Natural killer cell (primary cell): ENCODE data around the gene XYLT2. TPM values are rescaled to one million over a fixed set of nuclear protein-coding genes. Genes with fewer than 3 reads are reported as not detected.
A peak's percentile ranks its signal among the peaks of the same experiment; 100 is the strongest.

Experiments used
- ATAC-seq, 3 donors: fragments of 150-1000 bp in 2 of 3; fragments of 200-7000 bp in 1 of 3; cut with Tn5 transposase; 1 replicate in 1 of 3; 2 replicates in 2 of 3; pipeline ENCODE4 v1.10.0; 2021; ENCODE audit warnings: mild to moderate bottlenecking in 2 of 3, moderate library complexity in 2 of 3
- DNase-seq, 2 donors: peaks; one replicate each; pipeline versions ENCODE4 v3.0.0 to v3.0.0-alpha.2; 2013 to 2021; ENCODE audit warnings: mixed read lengths in 1 of 2
- H3K27ac ChIP-seq: one replicate; pipeline ENCODE4 v1.5.1; 2013; ENCODE audit warnings: mild to moderate bottlenecking, low read length
- H3K27me3 ChIP-seq: one replicate; pipeline ENCODE4 v1.6.1; 2013; ENCODE audit warnings: low read length; ENCODE audit not compliant: control insufficient read depth, insufficient read depth
- H3K36me3 ChIP-seq: one replicate; pipeline ENCODE4 v1.6.1; 2013; ENCODE audit warnings: low read length; ENCODE audit not compliant: control insufficient read depth, insufficient read depth
- H3K4me1 ChIP-seq: one replicate; pipeline ENCODE4 v1.6.1; 2013; ENCODE audit warnings: low read length; ENCODE audit not compliant: control insufficient read depth, insufficient read depth
- H3K4me3 ChIP-seq: one replicate; pipeline ENCODE4 v1.5.1; 2013; ENCODE audit warnings: low read length
- H3K9me3 ChIP-seq: one replicate; pipeline ENCODE4 v1.6.1; 2013; ENCODE audit warnings: low read length; ENCODE audit not compliant: control insufficient read depth, insufficient read depth
- H3K27ac Mint-ChIP-seq, 2 donors: one replicate each; pipeline ENCODE4 v1.8.0; 2022; ENCODE audit warnings: mild to moderate bottlenecking in 2 of 2, mixed read lengths in 2 of 2, moderate library complexity in 1 of 2
- H3K27me3 Mint-ChIP-seq, 2 donors: one replicate each; pipeline ENCODE4 v1.8.0; 2022; ENCODE audit warnings: low read depth in 2 of 2, mixed read lengths in 2 of 2
- H3K36me3 Mint-ChIP-seq: one replicate; pipeline ENCODE4 v1.8.0; 2022; ENCODE audit warnings: mixed read lengths
- H3K4me1 Mint-ChIP-seq, 2 donors: one replicate each; pipeline ENCODE4 v1.8.0; 2022; ENCODE audit warnings: mixed read lengths in 2 of 2
- H3K4me3 Mint-ChIP-seq: one replicate; pipeline ENCODE4 v1.8.0; 2022; ENCODE audit warnings: mild to moderate bottlenecking, moderate library complexity, mixed read lengths
- H3K9me3 Mint-ChIP-seq, 2 donors: one replicate each; pipeline ENCODE4 v1.8.0; 2022; ENCODE audit warnings: mixed read lengths in 2 of 2
- WGBS: methylation state at CpG from one replicate; pipeline ENCODE4 v1.1.7; 2013; ENCODE audit warnings: missing lambda C conversion rate; ENCODE audit not compliant: insufficient coverage; 5-methylcytosine and 5-hydroxymethylcytosine counted together
- intact Hi-C: fragments of 100-400 bp; cut with micrococcal nuclease; formaldehyde crosslinking; loops from one replicate; pipeline ENCODE4 v1.14.2; 2022
- total RNA-seq, 4 donors: library from RNA; stranded (reverse); fragments of 120-200 nt in 1 of 4; gene quantifications; one replicate each; pipeline versions ENCODE4 v1.2.3 to v1.2.4, GENCODE V29; 2013 to 2022
- TF ChIP-seq, protein P1 (sequence below): fragments of 200-600 bp; IDR thresholded peaks from one replicate; pipeline ENCODE4 v1.8.0; 2022; ENCODE audit warnings: antibody characterized with exemption

The XYLT2 gene
- total RNA-seq, 3 donors from 2014 or later (not counting 1 experiment from before 2014, with no cell fraction given) = 16.3 to 25.4 (median 18.6) TPM

DNA sequence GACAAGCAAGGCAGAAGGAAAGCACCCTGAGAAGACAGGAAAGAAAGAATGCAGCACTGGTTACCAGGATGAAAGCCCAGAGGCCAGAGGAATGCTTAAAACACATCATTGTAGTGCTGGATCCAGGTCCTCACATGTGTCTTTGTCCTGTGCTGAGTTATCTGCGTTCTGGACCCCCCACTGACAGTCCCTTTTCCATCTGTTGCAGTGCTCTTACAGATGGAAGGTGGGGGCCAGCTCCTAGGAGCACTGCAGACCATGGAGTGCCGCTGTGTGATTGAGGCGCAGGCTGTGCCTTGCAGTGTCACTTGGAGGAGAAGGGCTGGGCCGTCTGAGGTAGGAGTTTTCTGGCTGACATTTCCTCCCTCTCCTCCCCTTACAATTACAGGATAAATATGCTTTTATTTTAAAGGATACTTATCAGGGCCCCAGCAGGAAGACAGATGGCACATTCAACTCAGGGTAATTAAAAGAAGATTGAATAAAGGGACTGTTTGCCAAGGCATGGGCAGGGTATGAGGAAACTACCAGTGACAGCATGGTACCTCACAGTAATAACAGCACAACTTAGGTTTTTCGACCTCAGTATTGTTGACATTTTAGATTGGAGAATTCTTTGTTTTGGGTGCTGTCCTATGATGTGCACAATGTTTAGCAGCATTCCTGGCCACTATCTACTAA is 30.1 kb downstream of the XYLT2 start:
- Histone ChIP-seq H3K27ac (no peak overlapping the region), H3K4me1 (peaks cover 15% of the 10 kb centered on the region), H3K4me3 (no peak overlapping the region), H3K27me3 (no peaks in the 10 kb centered on the region), H3K9me3 (no peaks in the 10 kb centered on the region), H3K36me3 (peaks cover 9% of the 10 kb centered on the region)
- H3K27me3 Mint-ChIP-seq = no peaks in the 10 kb centered on the region
- TF ChIP-seq, protein P1, sequence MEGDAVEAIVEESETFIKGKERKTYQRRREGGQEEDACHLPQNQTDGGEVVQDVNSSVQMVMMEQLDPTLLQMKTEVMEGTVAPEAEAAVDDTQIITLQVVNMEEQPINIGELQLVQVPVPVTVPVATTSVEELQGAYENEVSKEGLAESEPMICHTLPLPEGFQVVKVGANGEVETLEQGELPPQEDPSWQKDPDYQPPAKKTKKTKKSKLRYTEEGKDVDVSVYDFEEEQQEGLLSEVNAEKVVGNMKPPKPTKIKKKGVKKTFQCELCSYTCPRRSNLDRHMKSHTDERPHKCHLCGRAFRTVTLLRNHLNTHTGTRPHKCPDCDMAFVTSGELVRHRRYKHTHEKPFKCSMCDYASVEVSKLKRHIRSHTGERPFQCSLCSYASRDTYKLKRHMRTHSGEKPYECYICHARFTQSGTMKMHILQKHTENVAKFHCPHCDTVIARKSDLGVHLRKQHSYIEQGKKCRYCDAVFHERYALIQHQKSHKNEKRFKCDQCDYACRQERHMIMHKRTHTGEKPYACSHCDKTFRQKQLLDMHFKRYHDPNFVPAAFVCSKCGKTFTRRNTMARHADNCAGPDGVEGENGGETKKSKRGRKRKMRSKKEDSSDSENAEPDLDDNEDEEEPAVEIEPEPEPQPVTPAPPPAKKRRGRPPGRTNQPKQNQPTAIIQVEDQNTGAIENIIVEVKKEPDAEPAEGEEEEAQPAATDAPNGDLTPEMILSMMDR = no peak
- no peak for DNase-seq
- no peaks in the 10 kb centered on the region for H3K36me3 Mint-ChIP-seq
- no peaks in the 10 kb centered on the region for H3K9me3 Mint-ChIP-seq
- no peak overlapping the region for H3K27ac Mint-ChIP-seq
- 100% methylated on average over 1 of the region's 5 CpGs for WGBS
- intact Hi-C loops = no loop called here
- H3K4me1 Mint-ChIP-seq = peaks cover 23 to 25% of the 10 kb centered on the region in 2 donors
- H3K4me3 Mint-ChIP-seq = no peak overlapping the region
- ATAC-seq = no peak

GRCh38 chr17:50379351-50380132 is 33.6 kb downstream of the XYLT2 start:
- H3K27ac ChIP-seq = no peak overlapping the region
- TF ChIP-seq, protein P1 = no peak
- no peak overlapping the region for H3K4me3 Mint-ChIP-seq
- no peaks in the 10 kb centered on the region for H3K9me3 ChIP-seq
- no peaks in the 10 kb centered on the region for H3K27me3 ChIP-seq
- no peaks in the 10 kb centered on the region for H3K36me3 Mint-ChIP-seq
- no peaks in the 10 kb centered on the region for H3K4me1 ChIP-seq
- H3K27me3 Mint-ChIP-seq = no peaks in the 10 kb centered on the region
- DNase-seq = no peak
- H3K36me3 ChIP-seq = peaks cover 42% of the 10 kb centered on the region
- H3K4me3 ChIP-seq = no peak overlapping the region
- ATAC-seq = no peak
- no peaks in the 10 kb centered on the region for H3K9me3 Mint-ChIP-seq
- H3K4me1 Mint-ChIP-seq = no peaks in the 10 kb centered on the region
- intact Hi-C loops = no loop called here
- WGBS = 94% methylated on average over 6 of the region's 6 CpGs
- no peak overlapping the region for H3K27ac Mint-ChIP-seq

- Mint-ChIP-seq H3K27ac (no peak overlapping the region), H3K27me3 (no peaks in the 10 kb centered on the region), H3K9me3 (no peaks in the 10 kb centered on the region), H3K4me3 (no peak overlapping the region), H3K36me3 (peaks cover 8% of the 10 kb centered on the region), H3K4me1 (peaks cover 0 to 5% of the 10 kb centered on the region in 2 donors)
- Histone ChIP-seq H3K27ac (no peak overlapping the region), H3K27me3 (no peaks in the 10 kb centered on the region), H3K9me3 (no peaks in the 10 kb centered on the region), H3K4me3 (no peak overlapping the region), H3K36me3 (peaks cover 52% of the 10 kb centered on the region), H3K4me1 (no peaks in the 10 kb centered on the region)
- TF ChIP-seq, protein P1 = no peak
- ATAC-seq (peak in 2 of 3 donors; percentile 26), DNase-seq (no peak)
- intact Hi-C loops = no loop called here
- WGBS = 91% methylated on average over 13 of the region's 13 CpGs
Measured at GRCh38 chr17:50380369-50381259, 34.7 kb downstream of the XYLT2 start.
